Aorta (tissue), 5 donors: Measurements from ENCODE around the gene GNPNAT1. TPM values are rescaled to one million over a fixed set of nuclear protein-coding genes. Genes with fewer than 3 reads are reported as not detected.

Experiments used
- ATAC-seq: fragments of 200-7000 bp; cut with Tn5 transposase; one replicate; pipeline ENCODE4 v1.9.1; 2022; ENCODE audit warnings: moderate library complexity; ENCODE audit not compliant: low FRiP score
- DNase-seq, 2 donors: peaks; one replicate each; pipeline ENCODE4 v3.0.0-alpha.2; 2020
- H3K27ac ChIP-seq, 2 donors: one replicate each; pipeline ENCODE4 v1.5.1; 2013; ENCODE audit warnings: low read length in 2 of 2, mild to moderate bottlenecking in 2 of 2, moderate library complexity in 2 of 2, control low read depth in 1 of 2, inconsistent platforms in 1 of 2, low read depth in 1 of 2
- H3K27me3 ChIP-seq, 2 donors: one replicate each; pipeline ENCODE4 v1.6.1; 2013; ENCODE audit warnings: control low read depth in 1 of 2, low read length in 1 of 2, mild to moderate bottlenecking in 1 of 2, moderate library complexity in 1 of 2; ENCODE audit not compliant: insufficient read depth in 2 of 2, control insufficient read depth in 1 of 2
- H3K36me3 ChIP-seq, 2 donors: one replicate each; pipeline ENCODE4 v1.6.1; 2013; ENCODE audit warnings: control low read depth in 1 of 2, low read length in 1 of 2, mild to moderate bottlenecking in 1 of 2; ENCODE audit not compliant: insufficient read depth in 2 of 2, control insufficient read depth in 1 of 2
- H3K4me1 ChIP-seq, 2 donors: one replicate each; pipeline ENCODE4 v1.6.1; 2013; ENCODE audit warnings: low read length in 2 of 2, control low read depth in 1 of 2, mild to moderate bottlenecking in 1 of 2, moderate library complexity in 1 of 2; ENCODE audit not compliant: insufficient read depth in 2 of 2, control insufficient read depth in 1 of 2
- H3K4me3 ChIP-seq, 2 donors: one replicate each; pipeline ENCODE4 v1.5.1; 2013; ENCODE audit warnings: low read length in 2 of 2, control low read depth in 1 of 2, mild to moderate bottlenecking in 1 of 2
- H3K9me3 ChIP-seq: one replicate; pipeline ENCODE4 v1.6.1; 2013; ENCODE audit warnings: mild to moderate bottlenecking, low read length; ENCODE audit not compliant: control insufficient read depth
- WGBS, 2 donors: extraction: QIAGEN DNeasy Blood & Tissue Kit; methylation state at CpG; one replicate each; pipeline ENCODE4 v1.1.7; 2013; 5-methylcytosine and 5-hydroxymethylcytosine counted together
- intact Hi-C, 2 donors: fragments of 100-400 bp; cut with DNase I; formaldehyde crosslinking; loops; one replicate each; pipeline versions ENCODE4 v1.14.2 to v1.15.0; 2022
- long read RNA-seq, 2 donors: library from polyadenylated mRNA; unstranded; transcript quantifications; one replicate each; pipeline ENCODE4 v2.0.0, GENCODE V29; 2020 to 2021
- polyA plus RNA-seq, 2 donors: library from polyadenylated mRNA; stranded (reverse); fragments of 200-250 nt; gene quantifications; one replicate each; pipeline ENCODE4 v1.2.3, GENCODE V29; 2013
- total RNA-seq, 2 donors: library from RNA; stranded (reverse); fragmentation: NEBNext Ultra II Directional; extraction: Animal tissue kit (Norgen Biotek cat#: 25700); gene quantifications; one replicate each; pipeline ENCODE4 v1.2.1, GENCODE V29; 2021
- donor health status: healthy with polysubstance abuse.
- donor health status: Bipolar disorder and iron deficiency.
- donor health status: DM: no; HTN: no; CAD: no.
- donor health status: DM: no; HTN: no; CAD: no.
- donor health status: DM: yes; HTN: yes; CAD: no.

The GNPNAT1 gene
- total RNA-seq (10 to 100 TPM; 17.6 to 32.4 TPM), polyA plus RNA-seq (10 to 100 TPM in 1 of 2 donors, 1 to 10 TPM in 1; 9.8 to 16.3 TPM)
- long read RNA-seq, donor 1, transcript GNPNAT1-201 (6 exons, 3,860 nt), result major isoform, 33 of 45 reads
- long read RNA-seq, donor 1, partial matches to known transcripts, result 2 of 45 reads
- long read RNA-seq, donor 1, other reads (novel, unspliced or antisense), result 10 of 45 reads
- long read RNA-seq, donor 2, transcript GNPNAT1-201 (6 exons, 3,860 nt), result major isoform, 6 of 13 reads
- long read RNA-seq, donor 2, partial matches to known transcripts, result 1 of 13 reads
- long read RNA-seq, donor 2, other reads (novel, unspliced or antisense), result 6 of 13 reads

DNA sequence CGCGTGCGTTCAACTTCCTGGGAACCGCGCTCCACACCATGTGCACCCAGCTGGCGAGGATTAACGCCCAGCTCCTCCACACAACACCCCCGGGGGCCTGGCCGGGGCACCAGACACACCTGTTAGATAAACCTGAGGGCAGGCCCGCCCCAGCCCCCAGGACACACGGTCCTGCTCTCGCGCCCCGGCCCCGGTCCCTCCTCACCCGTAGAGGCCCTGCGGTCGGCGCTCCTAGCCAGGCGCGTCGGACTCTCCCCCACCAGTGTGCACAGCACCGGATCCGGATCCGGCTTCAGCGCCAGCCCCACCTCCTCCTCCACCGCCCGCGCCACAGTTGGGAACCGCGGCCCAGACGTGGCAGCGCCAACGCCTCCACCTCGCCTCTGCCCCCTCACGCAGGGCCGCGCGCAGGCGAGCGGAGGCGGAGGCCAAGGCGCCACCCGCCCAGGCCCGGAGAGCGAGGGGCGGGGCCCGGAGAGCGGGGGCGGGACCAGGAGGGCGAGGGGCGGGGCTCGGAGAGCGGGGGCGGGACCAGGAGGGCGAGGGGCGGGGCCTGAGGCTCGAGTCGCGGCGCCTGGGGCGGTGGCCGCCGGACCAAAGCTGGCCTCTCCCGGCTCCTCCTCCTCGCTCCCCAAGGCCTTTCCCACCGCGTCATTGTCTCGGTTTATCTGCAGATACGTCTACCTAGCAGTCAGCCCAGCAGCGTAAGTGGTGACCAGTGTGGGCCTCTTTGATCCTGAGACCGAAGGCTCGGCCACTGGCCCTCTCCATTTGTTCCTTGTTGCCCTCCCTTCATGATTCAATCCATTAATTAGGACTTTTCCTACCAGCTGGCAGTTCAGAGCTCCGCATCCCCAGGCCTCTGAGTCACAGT, at the start of gene GNPNAT1:
TSS of gene GNPNAT1 (minus strand) at position 385 of the 874 bp plus-strand sequence. CDS start 6,957 bp downstream, outside the sequence.
- H3K4me1 ChIP-seq, result no peaks in the 10 kb centered on the region
- 1% methylated on average over 54 to 74 of the region's 74 CpGs for WGBS, 2 donors
- H3K36me3 ChIP-seq, result no peaks in the 10 kb centered on the region
- peak; percentile 97 for ATAC-seq
- H3K4me3 ChIP-seq, result peak within 1 kb of the TSS; percentile 28 to 61
- intact Hi-C loops, result loop anchor here in 1 of 2 donors (1.0 kb wide), 1 partner anchor 9 kb away; no protein-coding TSS in a partner anchor
- DNase-seq, result peak; percentile 92 to 95
- no peaks in the 10 kb centered on the region for H3K9me3 ChIP-seq
- no peaks in the 10 kb centered on the region for H3K27me3 ChIP-seq
- peak within 1 kb of the TSS; percentile 68 to 99 for H3K27ac ChIP-seq

DNA sequence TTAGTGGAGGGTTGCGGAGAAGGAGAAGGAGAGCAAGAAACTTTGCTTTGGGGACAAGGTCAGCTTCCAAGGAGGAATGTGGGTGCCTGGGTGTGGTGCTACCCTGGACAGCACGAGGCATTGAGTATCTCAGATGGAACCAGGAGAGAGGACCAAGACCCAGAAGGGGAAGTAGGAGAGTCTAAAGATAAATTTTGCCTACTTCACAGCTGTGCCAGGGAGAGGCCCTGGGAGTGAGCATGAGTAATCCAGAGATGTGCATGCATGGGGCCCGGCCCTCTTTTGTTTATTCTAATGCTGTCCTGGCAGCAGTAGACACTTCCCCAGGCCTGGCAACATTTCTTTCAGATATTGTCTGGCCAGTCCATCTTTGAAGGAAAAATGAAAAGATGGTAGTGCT, 49.5 kb upstream of the GNPNAT1 start:
- Histone ChIP-seq H3K27me3 (no peaks in the 10 kb centered on the region), H3K9me3 (no peaks in the 10 kb centered on the region), H3K36me3 (no peaks in the 10 kb centered on the region), H3K4me1 (no peaks in the 10 kb centered on the region), H3K27ac (no peak overlapping the region), H3K4me3 (no peak overlapping the region)
- DNase-seq (peak in 1 of 2 donors; percentile 64), ATAC-seq (peak; percentile 63)
- intact Hi-C loops, result no loop called here
- WGBS, 2 donors, result 41 to 49% methylated on average over 3 of the region's 3 CpGs

DNA sequence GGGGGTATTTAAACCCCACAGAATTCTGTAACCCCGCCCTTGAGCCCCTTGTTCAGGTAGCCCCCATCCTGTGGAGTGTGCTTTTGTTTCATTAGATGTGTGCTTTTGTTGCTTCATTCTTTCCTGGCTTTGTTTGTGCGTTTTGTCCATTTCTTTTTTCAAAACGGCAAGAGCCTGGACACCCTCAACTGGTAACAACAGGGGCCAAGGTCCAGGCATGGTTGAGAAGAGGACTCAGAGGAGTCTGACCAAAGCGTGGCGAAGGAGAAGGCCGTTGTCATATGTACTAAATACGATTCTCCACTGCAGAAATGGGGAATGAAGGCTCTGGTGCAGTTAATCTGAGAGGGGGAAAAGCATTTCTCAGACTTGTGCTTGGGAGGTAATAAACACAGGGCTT, 46.0 kb upstream of the GNPNAT1 start:
- Histone ChIP-seq H3K36me3 (no peaks in the 10 kb centered on the region), H3K4me1 (no peaks in the 10 kb centered on the region), H3K27ac (no peak overlapping the region), H3K9me3 (no peaks in the 10 kb centered on the region), H3K4me3 (no peak overlapping the region), H3K27me3 (no peaks in the 10 kb centered on the region)
- intact Hi-C loops, result no loop called here
- ATAC-seq, result no peak
- 91 to 92% methylated on average over 7 of the region's 7 CpGs for WGBS, 2 donors
- no peak for DNase-seq

DNA sequence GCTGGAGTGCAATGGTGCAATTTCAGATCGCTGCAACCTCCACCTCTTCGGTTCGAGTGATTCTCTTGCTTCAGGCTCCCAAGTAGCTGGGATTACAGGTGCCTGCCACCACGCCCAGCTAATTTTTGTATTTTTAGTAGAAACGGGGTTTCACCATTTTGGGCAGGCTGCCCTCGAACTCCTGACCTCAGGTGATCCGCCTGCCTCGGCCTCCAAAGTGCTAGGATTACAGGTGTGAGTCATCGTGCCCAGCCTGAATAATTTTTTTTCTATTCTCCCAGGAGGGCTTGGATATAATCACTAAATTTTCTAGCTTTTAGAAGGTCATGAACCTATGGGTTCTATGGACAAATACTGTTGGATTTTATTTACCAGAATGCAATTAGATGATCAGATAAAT, 44.7 kb upstream of the GNPNAT1 start:
- H3K4me3 ChIP-seq, result no peak overlapping the region
- intact Hi-C loops, result no loop called here
- no peaks in the 10 kb centered on the region for H3K4me1 ChIP-seq
- DNase-seq, result no peak
- H3K36me3 ChIP-seq, result no peaks in the 10 kb centered on the region
- no peak for ATAC-seq
- WGBS, 2 donors, result 90 to 93% methylated on average over 9 of the region's 9 CpGs
- H3K27ac ChIP-seq, result no peak overlapping the region
- no peaks in the 10 kb centered on the region for H3K9me3 ChIP-seq
- H3K27me3 ChIP-seq, result no peaks in the 10 kb centered on the region

DNA sequence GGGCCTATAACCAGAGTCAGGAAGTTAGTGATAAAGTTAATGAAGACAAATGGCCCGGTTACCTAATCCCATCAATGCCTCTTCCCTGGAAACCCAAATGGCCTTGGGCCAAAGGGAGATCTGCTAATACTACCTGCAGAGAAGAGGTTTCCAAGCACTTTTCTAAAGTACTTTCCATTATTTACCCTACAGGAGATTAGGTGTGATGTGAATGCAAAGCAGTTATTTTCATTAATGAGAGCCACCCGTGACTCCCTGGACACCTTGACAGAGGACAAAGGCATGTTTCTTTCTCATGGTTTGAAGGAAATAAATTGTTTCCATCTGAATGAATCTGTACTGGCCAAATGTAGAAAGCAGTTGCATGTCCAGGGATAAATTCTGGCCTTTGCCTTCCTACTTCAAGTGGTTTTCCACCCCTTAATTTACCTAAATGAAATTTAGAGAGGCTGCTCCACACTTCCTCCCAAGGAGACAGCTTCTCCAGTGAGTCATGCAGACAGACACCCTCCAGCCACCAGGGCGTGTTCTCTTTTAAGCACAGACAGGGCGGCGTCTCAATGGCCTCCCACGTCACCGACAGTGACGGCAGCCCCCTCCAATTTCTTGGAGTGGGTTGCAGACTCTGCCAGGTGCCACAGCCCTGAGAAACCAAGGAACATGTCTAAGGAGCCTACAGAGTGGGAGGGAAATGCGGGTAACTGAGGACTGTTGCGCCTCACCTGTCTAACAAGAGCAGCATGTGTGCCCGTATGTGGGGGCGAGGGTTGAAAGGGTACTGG, 43.9 kb upstream of the GNPNAT1 start:
- Histone ChIP-seq H3K27me3 (no peaks in the 10 kb centered on the region), H3K27ac (no peak overlapping the region), H3K4me3 (no peak overlapping the region), H3K4me1 (no peaks in the 10 kb centered on the region), H3K36me3 (no peaks in the 10 kb centered on the region), H3K9me3 (no peaks in the 10 kb centered on the region)
- ATAC-seq (no peak), DNase-seq (no peak)
- WGBS, 2 donors, result 90 to 92% methylated on average over 12 of the region's 12 CpGs
- intact Hi-C loops, result no loop called here

DNA sequence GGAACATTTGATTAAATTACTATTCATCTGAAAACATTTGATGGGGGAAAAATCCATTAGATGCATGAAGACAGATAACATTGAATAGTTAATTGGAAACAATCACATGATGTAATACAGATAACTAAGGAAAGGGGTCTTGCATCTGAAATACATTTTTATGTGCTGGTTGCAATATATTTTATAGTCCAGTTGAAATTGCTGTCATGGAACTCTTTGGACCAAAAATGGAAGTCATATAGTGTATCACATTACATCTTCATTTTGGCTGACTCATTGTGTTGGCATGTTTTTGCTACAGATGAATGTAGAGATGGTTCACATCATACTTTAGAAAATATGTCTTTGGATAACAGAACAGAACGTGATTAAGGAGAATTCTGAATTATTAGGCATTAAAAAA, 43.0 kb upstream of the GNPNAT1 start:
- 0 to 2% methylated on average over 1 of the region's 1 CpG for WGBS, 2 donors
- intact Hi-C loops, result no loop called here

DNA sequence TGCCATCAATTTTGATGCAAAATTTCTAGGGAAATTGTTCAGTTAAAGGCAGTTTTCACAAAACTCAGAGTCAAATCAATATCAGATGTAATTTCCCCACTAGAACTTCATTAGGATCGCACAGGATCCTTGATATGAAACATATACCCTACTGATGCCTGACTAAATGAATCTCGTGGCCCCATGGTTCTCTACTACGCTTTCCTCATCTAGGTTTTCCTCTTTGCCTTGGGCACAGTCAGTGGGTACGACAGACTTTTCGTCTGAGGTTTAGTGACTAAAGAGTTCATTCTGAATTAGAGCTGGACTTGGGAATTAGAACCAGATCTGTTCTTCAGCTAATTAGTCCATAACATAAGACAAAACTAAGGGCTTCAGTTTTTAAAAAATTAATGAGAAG, 42.5 kb upstream of the GNPNAT1 start:
- ATAC-seq, result no peak
- Histone ChIP-seq H3K9me3 (no peaks in the 10 kb centered on the region), H3K27me3 (no peaks in the 10 kb centered on the region), H3K36me3 (no peaks in the 10 kb centered on the region), H3K4me3 (no peak overlapping the region), H3K27ac (no peak overlapping the region), H3K4me1 (no peaks in the 10 kb centered on the region)
- no peak for DNase-seq
- intact Hi-C loops, result no loop called here
- 93 to 94% methylated on average over 5 of the region's 5 CpGs for WGBS, 2 donors

More for the DNA sequence above, 43.0 kb upstream of the GNPNAT1 start:
- ATAC-seq (no peak), DNase-seq (no peak)
- no peaks in the 10 kb centered on the region for H3K36me3 ChIP-seq
- H3K27me3 ChIP-seq, result no peaks in the 10 kb centered on the region
- H3K9me3 ChIP-seq, result no peaks in the 10 kb centered on the region
- H3K4me1 ChIP-seq, result no peaks in the 10 kb centered on the region
- H3K27ac ChIP-seq, result no peak overlapping the region
- no peak overlapping the region for H3K4me3 ChIP-seq

DNA sequence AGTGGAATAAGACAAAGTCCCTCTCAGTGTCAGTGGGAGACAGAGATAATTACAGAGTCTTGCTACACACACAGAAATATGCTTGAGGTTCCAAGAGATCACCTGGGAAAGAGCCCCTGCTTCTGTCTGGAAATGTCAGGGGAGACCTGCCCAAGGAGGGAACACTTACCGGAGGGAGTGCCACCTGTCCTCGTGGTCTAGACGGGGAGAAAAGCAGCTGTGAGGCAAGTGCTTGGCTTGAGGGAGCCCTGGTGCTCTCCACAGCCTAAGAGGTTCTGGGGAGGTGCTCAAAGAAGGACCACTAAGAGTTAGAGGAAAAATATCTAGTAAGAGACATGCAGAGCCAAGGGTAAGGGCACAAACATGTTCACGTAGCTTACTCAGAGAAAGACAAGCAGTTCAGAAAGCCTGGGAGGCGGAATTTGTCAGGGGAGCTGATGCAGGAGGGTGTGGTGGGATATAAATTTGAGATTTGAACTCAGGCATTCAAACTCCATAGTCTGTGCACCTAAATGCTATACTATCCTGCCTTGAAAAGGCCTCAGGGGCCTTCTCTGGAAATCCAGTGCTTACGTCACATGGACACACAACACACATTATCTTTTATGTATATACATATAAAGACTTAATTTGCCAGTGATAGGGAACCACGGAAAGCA, 38.2 kb upstream of the GNPNAT1 start:
- no peaks in the 10 kb centered on the region for H3K9me3 ChIP-seq
- no peak overlapping the region for H3K4me3 ChIP-seq
- no peaks in the 10 kb centered on the region for H3K4me1 ChIP-seq
- no peaks in the 10 kb centered on the region for H3K27me3 ChIP-seq
- H3K36me3 ChIP-seq, result no peaks in the 10 kb centered on the region
- ATAC-seq (no peak), DNase-seq (no peak)
- WGBS, 2 donors, result 74 to 76% methylated on average over 7 of the region's 7 CpGs
- H3K27ac ChIP-seq, result no peak overlapping the region
- intact Hi-C loops, result loop anchor here (10.0 kb wide), 2 partner anchors 225 to 475 kb away; no protein-coding TSS in a partner anchor
